GM12873 (cell line): ENCODE results near the gene XCL2.

Experiments used
- TF ChIP-seq, protein P1 (sequence below): IDR thresholded peaks from 2 replicates; pipeline ENCODE4 v1.5.1; 2012; ENCODE audit warnings: low read depth, mild to moderate bottlenecking, moderate library complexity, low read length, control low read depth; ENCODE audit not compliant: insufficient read depth; ENCODE audit errors: missing control alignments

XCL2 gene

DNA sequence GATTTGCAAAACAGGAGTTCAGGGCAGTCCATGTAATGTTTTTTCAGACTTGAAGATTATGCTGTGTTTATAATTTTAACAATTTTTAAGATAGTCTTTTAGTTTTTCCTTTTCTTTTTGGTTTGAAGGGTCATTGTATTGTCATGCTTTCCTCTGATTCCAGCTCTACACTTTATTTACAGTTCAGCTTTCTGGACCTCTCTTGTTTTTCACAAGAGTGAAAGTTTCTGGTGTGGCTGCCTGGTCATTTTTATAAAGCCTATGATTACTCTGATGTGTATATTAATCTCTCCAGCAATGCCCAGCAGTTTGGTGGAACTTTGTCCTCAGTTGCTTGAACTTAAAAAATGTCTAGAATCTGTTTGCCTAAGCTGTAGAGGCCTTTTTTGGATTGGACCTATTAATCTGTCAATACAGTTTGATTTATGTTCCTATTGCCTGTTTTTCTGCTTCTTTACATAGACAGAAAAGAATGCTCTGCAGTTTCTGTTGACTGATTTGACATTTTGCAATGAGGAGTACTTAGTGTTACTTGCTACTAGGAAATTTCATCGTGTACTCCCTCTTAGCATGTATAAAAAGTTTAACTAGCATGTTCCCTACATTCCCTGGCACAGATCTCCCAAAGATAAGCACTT, 52.2 kb downstream of the XCL2 start:
- TF ChIP-seq, protein P1, sequence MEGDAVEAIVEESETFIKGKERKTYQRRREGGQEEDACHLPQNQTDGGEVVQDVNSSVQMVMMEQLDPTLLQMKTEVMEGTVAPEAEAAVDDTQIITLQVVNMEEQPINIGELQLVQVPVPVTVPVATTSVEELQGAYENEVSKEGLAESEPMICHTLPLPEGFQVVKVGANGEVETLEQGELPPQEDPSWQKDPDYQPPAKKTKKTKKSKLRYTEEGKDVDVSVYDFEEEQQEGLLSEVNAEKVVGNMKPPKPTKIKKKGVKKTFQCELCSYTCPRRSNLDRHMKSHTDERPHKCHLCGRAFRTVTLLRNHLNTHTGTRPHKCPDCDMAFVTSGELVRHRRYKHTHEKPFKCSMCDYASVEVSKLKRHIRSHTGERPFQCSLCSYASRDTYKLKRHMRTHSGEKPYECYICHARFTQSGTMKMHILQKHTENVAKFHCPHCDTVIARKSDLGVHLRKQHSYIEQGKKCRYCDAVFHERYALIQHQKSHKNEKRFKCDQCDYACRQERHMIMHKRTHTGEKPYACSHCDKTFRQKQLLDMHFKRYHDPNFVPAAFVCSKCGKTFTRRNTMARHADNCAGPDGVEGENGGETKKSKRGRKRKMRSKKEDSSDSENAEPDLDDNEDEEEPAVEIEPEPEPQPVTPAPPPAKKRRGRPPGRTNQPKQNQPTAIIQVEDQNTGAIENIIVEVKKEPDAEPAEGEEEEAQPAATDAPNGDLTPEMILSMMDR = no peak
